Lung (tissue), 12 donors: Measurements from ENCODE around the gene TRIM5. TPM values are rescaled to one million over a fixed set of nuclear protein-coding genes. Genes with fewer than 3 reads are reported as not detected.

Experiments
- ATAC-seq: fragments of 200-7000 bp; cut with Tn5 transposase; one replicate; pipeline ENCODE4 v1.9.1; 2020; ENCODE audit warnings: moderate number of reproducible peaks; ENCODE audit not compliant: insufficient read depth, low FRiP score
- DNase-seq, 3 donors: peaks; one replicate each; pipeline ENCODE4 v3.0.0-alpha.2; 2013 to 2017
- H3K27ac ChIP-seq, 2 donors: one replicate each; pipeline ENCODE4 v1.5.1; 2013; ENCODE audit warnings: mild to moderate bottlenecking in 2 of 2, moderate library complexity in 2 of 2, control low read depth in 1 of 2, inconsistent platforms in 1 of 2, low read depth in 1 of 2, low read length in 1 of 2
- H3K27me3 ChIP-seq, 3 donors: one replicate each; pipeline ENCODE4 v1.5.1; 2013; ENCODE audit warnings: low read length in 2 of 3; ENCODE audit not compliant: control insufficient read depth in 3 of 3, insufficient read depth in 3 of 3
- H3K36me3 ChIP-seq, 4 donors: one replicate each; pipeline ENCODE4 v1.5.1; 2013; ENCODE audit warnings: low read length in 4 of 4, mild to moderate bottlenecking in 1 of 4, moderate library complexity in 1 of 4; ENCODE audit not compliant: control insufficient read depth in 4 of 4, insufficient read depth in 4 of 4
- H3K4me1 ChIP-seq, 5 donors: one replicate each; pipeline ENCODE4 v1.5.1; 2013; ENCODE audit warnings: low read length in 5 of 5, mild to moderate bottlenecking in 2 of 5, moderate library complexity in 1 of 5; ENCODE audit not compliant: control insufficient read depth in 5 of 5, insufficient read depth in 5 of 5
- H3K4me3 ChIP-seq: one replicate; pipeline ENCODE4 v1.5.1; 2013; ENCODE audit warnings: mild to moderate bottlenecking, control low read depth, moderate library complexity
- H3K9ac ChIP-seq, 2 donors: one replicate each; pipeline ENCODE4 v1.5.1; 2013; ENCODE audit warnings: low read length in 2 of 2, control low read depth in 1 of 2; ENCODE audit not compliant: insufficient read depth in 1 of 2
- H3K9me3 ChIP-seq, 4 donors: one replicate each; pipeline ENCODE4 v1.5.1; 2013; ENCODE audit warnings: low read length in 3 of 4, mild to moderate bottlenecking in 1 of 4, moderate library complexity in 1 of 4; ENCODE audit not compliant: control insufficient read depth in 4 of 4, insufficient read depth in 3 of 4
- CTCF ChIP-seq: IDR thresholded peaks from 2 replicates; pipeline ENCODE4 v1.5.1; 2012; ENCODE audit warnings: mild to moderate bottlenecking; ENCODE audit errors: control extremely low read depth, extremely low read depth
- WGBS, 2 donors: extraction: QIAGEN DNeasy Blood & Tissue Kit; methylation state at CpG; one replicate each; pipeline ENCODE4 v1.1.7; 2013; 5-methylcytosine and 5-hydroxymethylcytosine counted together
- polyA plus RNA-seq, 2 donors: library from polyadenylated mRNA; stranded (reverse); fragments of 200-250 nt; gene quantifications; one replicate each; pipeline ENCODE4 v1.2.1, GENCODE V29; 2013
- total RNA-seq, 2 donors: library from RNA; depleted of rRNA in 1 of 2; stranded (reverse); fragments of >200 nt in 1 of 2; gene quantifications; one replicate each; pipeline ENCODE4 v1.2.1, GENCODE V29; 2014 to 2021
- donor health status: control.
- donor health status: control.
- donor health status: Bipolar disorder and iron deficiency.
- donor health status: healthy.
- donor health status: DM: yes; HTN: yes; CAD: no.

TRIM5 gene
- total and polyA plus RNA-seq, 4 donors, result 12.3 to 46.0 (median 24.7) TPM

GRCh38 chr11:5665746-5666401 is 19.0 kb downstream of the TRIM5 start:
- Histone ChIP-seq H3K27ac (no peak overlapping the region), H3K9ac (no peak overlapping the region), H3K9me3 (no peaks in the 10 kb centered on the region), H3K4me3 (no peak overlapping the region), H3K4me1 (no peaks in the 10 kb centered on the region), H3K36me3 (peaks cover 10 to 25% (median 19%) of the 10 kb centered on the region in 4 donors), H3K27me3 (no peaks in the 10 kb centered on the region)
- ATAC-seq (peak; percentile 64), DNase-seq (peak in 1 of 3 donors; percentile 30)
- 66 to 77% methylated on average over 5 of the region's 5 CpGs for WGBS, 2 donors
- no peak for TF ChIP-seq CTCF

- DNase-seq, result no peak
- Histone ChIP-seq H3K27ac (no peak overlapping the region), H3K9me3 (no peaks in the 10 kb centered on the region), H3K4me1 (no peaks in the 10 kb centered on the region), H3K27me3 (no peaks in the 10 kb centered on the region), H3K36me3 (peaks cover 10 to 22% (median 15%) of the 10 kb centered on the region in 4 donors), H3K4me3 (no peak overlapping the region), H3K9ac (no peak overlapping the region)
- WGBS, 2 donors, result 88 to 94% methylated on average over 4 of the region's 4 CpGs
- no peak for ATAC-seq
- no peak for TF ChIP-seq CTCF
These were observed 19.8 kb downstream of the TRIM5 start for GRCh38 chr11:5665051-5665570.

GRCh38 chr11:5663511-5663910 is 21.4 kb downstream of the TRIM5 start:
- H3K27ac ChIP-seq, result no peak overlapping the region
- no peaks in the 10 kb centered on the region for H3K27me3 ChIP-seq
- no peak for TF ChIP-seq CTCF
- 86 to 88% methylated on average over 2 of the region's 2 CpGs for WGBS, 2 donors
- H3K9ac ChIP-seq, result no peak overlapping the region
- no peaks in the 10 kb centered on the region for H3K4me1 ChIP-seq
- peaks cover 8 to 20% (median 11%) of the 10 kb centered on the region in 4 donors for H3K36me3 ChIP-seq
- ATAC-seq, result no peak
- H3K4me3 ChIP-seq, result no peak overlapping the region
- DNase-seq, result no peak
- H3K9me3 ChIP-seq, result no peaks in the 10 kb centered on the region
